GM18505 (cell line): ENCODE measurements around the gene MT1H.

ENCODE experiments used
- ATAC-seq: cut with Tn5 transposase; IDR thresholded peaks from one replicate; pipeline ENCODE4 v1.9.1; 2021; ENCODE audit not compliant: unreplicated experiment
- POLR2A ChIP-seq: IDR thresholded peaks from 4 replicates; pipeline ENCODE4 v1.6.1; 2011; ENCODE audit warnings: borderline replicate concordance; ENCODE audit not compliant: insufficient read depth, insufficient read length; ENCODE audit errors: extremely low read depth

The MT1H gene

DNA sequence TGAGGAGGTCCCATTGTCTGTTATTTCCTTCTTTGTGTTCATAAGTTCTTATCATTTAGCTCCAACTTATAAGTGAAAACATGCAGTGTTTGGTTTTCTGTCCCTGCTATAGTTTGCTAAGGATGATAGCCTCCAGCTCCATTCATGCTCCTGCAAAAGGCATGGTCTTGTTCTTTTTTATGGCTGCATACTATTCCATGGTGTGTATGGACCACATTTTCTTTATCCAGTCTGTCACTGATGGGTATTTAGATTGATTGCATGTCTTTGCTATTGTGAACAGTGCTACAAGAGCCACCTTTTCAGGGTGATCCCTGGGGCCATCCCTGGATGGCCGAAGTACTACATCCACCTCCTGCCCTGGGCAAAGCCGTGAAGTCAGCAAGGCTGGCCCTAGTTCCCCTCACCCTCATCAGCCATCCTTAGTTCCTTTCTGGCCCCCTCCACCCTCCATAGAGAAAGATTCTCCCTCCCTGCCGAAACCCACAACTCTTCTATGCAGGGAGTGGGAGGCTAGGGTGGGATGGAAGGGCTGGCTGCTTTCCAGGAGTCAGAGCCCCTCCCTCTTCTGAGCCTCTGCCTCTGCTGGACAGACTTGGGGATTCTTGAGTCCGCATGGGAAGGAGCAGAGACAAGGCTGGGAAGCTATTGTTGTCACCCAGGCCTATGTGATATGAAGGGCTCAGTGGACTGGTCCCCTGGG is 21.0 kb downstream of the MT1H start:
- no peak for ATAC-seq

DNA sequence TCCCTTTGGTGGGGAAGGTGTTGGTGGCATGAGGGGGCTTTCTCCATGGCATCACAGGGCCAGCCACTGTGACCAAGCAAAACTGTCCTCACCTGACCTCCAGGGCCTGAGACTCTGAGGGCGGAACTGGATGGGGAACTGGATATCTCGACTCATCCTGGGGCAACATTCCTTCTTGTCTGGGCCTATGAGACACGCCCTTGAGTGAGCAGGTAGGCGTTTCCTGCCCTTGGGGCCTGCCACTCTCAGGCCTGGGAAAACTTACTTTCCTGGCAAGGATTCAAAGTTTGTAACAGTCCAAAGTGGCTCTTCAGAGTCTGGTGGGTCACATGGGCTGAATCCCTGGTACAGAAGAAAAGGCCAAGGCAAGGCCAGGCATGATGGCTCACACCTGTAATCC is 22.3 kb downstream of the MT1H start:
- ATAC-seq, result no peak
- no peak for TF ChIP-seq POLR2A

More for the DNA sequence above, 21.0 kb downstream of the MT1H start:
- TF ChIP-seq POLR2A, result no peak

DNA sequence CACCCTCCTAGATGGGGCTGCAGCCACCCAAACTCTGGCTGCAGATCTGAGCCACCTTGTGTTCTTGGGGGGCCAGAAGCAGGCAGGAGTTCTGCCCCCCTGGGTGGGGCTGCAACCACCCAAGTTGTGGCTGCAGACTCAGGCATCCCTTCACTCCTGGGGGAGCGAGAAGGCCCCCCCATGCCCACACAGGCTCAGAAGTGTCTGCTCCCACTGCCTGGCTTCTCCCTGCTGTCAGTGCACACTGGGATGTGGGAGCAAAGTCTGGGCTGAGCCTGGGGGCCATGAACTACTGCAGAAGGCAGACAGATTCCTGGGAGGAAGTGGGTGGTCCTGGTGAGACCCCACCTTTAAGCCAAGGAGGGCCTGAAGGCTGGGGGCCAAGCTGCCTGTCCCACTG is 25.6 kb downstream of the MT1H start:
- TF ChIP-seq POLR2A, result no peak
- ATAC-seq, result no peak

DNA sequence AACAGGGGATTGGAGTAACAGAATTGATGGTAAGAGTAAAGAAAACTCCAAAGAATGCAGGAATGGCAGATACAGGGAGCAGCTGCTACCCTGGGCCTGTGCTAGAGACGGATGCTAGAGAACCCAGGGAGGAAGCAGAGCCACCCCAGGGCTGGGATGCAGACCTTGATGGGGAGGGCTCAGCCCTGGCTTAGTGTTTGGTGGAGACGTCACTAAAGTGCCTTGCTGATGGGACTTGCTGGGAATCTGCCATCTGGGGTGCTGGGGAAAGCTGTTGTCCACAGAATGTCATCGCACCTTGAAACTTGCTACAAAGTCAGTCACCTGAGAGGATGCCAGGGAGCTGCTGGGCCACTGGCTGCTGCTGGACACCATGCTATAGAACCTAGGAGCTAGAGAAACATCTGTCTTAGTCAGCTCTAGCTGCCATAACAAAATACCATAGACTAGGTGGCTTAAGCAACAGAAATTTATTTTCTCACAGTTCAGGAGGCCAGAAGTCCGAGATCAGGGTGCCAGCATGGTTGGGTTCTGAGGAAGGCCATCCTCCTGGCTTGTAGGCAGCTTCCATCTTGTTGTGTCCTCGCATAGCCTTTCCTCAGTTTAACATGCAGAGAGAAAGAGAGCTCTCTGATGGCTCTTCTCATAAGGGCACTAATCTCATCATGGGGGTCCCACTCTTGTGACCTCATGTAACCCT is 28.0 kb downstream of the MT1H start:
- no peak for TF ChIP-seq POLR2A
- ATAC-seq, result no peak

DNA sequence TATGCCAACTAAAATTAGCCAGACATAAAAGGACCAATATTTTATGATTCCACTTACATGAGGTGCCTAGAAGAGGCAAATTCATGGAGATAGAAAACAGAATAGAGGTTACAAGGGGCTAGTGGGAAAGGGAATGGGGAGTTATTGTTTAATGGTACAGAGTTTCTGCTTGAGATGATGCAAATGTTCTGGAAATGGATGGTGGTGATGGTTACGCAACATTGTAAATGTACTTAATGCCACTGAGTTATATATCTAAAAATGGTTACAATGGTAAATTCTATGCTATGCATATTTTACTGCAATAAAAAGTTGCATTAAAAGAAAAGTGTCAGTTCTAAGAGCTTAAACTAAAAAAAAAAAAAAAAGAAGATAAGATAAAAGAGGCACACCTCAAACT is 30.6 kb downstream of the MT1H start:
- ATAC-seq, result no peak
- TF ChIP-seq POLR2A, result no peak

DNA sequence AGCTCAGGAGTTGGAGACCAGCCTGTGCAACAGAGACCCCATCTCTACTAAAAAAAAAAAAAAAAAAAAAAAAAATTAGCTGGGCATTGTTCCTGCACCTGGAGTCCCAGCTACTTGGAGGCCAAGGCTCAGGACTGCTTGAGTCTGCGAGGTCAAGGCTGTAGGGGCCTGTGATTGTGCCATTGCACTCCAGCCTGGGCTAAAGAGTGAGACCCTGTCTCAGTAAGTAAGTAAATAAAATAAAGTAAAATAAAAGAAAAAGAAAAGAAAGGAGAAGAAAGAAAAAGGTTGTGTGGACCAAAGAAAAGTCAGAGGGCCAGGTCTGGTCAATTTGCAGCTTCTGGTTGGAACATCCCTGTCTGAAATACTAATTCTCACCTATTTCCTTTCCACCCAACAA is 31.0 kb downstream of the MT1H start:
- TF ChIP-seq POLR2A, result no peak
- no peak for ATAC-seq

DNA sequence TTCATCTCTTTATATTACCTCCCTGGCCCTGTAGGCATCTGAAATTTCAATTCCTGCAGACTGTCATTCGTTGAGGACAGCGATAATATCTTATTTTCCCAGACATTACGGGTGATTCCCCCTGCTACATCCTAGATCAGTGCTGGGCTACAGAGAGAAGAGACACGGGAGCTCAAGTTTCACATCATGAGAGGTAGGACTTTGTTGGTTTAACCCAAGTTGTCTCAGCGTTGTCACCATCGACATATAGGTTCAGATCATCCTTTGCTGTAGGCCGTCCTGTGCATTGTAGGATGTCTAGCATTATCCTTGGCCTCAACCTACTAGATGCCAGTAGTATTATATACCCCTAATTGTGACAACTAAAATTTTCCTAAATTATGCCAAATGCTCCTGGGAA is 31.9 kb downstream of the MT1H start:
- ATAC-seq, result no peak
- TF ChIP-seq POLR2A, result no peak

DNA sequence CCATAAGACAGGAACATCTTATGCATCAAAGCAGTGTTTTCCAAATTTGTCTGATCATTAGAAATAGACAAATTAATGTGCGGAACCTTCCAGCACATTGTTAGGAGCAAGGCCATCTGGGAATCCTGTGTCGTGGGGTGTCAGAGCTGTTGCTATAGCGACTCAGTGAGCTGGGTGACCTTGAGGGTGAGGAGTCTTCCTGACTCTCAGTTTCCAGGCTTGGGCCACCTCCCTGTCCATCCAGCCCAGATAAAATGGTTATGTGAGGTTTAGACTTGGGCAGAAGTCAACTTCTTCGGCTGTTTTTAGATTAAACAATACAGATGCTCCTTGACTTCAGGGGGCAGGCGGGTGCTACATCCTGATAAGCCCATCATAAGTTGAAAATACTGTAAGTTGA is 33.2 kb downstream of the MT1H start:
- ATAC-seq, result no peak
- no peak for TF ChIP-seq POLR2A

DNA sequence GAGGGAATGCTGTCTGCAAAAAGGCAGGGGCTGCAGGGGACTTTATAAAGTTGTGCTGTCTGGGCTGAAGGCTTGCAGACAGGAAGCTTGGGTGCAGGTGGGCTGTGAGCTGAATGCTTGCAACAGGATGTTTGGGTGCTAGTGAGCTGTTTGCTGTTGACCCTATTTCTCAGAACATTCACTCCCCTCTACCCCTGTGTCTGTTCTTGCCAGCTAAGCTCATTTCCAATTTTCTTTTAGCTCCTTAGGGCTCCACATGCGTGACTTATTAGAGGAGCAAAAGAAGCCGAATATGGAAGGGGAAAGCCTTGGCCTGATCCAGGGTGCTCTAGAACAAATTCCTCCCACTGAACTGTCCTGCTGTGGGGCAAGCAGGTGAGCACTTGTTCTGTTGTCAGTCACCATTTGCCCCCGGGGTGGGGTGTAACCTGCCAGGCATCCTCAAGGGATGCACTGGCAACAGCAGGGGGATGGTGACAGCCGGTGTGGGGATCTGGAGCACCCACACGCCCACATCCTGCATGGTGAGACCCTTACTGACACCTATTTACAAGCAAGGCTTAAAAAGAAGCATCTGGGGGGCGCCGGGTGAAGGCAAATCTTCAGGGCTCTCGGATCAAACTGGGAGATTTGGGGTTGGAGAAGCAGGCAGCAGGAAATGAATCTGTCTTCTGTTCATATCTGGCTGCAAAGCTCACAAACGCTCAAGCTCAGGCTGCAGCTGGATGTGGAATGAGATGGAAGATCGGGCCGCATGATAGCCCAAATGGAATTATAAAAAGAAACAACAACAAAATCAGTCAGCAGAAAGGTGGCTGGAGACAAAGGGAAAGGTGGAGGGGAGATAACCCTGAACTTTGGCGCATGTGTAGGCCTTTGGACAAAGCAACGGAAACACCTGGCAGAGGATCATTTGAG is 39.2 kb downstream of the MT1H start:
- no peak for ATAC-seq
- TF ChIP-seq POLR2A, result no peak

DNA sequence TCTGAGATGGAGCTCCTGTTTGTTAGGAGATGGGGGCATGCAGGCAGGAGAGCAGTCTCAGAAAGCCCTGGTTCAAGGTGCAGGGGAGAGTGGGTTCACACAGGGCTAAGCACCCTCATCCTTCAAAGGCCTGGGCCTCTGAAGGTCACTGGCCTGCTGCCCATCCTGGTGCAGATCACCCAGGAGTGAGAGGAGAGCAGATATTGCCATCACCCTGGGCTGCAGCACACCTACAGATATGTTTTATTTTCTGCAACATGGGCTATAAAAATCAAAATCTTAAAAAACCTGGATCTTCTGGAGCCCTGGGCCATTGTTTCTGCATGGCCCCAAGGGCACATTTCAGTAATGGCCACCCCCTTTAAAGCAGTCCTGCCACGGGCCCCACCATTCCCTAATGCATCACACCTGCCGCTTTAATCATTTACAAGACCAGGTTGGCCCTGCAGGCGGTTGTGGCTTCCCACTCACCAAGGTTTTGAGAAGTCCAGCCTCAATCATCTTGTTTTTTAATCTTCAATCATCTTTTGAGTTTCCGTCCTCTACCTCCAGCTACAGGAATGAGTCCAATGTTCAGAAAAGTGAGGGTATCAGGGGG is 39.9 kb downstream of the MT1H start:
- no peak for ATAC-seq
- TF ChIP-seq POLR2A, result no peak

DNA sequence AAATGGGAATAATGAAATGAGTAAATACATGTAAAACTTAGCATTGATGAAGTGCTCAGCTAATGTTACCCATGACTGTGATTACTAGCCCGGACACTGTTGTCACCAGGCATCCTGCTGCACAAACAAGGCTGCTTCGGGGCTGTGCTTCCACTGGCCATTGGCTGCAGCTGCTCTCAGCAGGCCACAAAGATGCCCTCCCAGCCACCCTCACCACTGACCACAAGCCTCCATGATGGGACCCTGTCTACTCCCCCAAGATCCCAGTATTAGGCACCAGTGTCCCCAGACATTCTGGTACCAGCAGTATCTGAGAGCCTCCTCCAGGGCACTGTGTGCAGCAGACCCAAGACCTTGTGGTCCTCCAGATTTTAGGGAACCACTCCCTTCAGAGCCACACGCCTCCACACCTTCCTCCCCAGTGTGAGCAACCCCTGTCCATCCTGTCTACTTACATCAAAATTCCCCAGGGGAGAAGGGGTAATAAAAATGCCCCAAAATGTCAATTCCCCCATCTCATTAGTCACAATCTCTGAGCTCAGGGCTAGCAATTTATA is 40.6 kb downstream of the MT1H start:
- ATAC-seq, result no peak
- TF ChIP-seq POLR2A, result no peak

DNA sequence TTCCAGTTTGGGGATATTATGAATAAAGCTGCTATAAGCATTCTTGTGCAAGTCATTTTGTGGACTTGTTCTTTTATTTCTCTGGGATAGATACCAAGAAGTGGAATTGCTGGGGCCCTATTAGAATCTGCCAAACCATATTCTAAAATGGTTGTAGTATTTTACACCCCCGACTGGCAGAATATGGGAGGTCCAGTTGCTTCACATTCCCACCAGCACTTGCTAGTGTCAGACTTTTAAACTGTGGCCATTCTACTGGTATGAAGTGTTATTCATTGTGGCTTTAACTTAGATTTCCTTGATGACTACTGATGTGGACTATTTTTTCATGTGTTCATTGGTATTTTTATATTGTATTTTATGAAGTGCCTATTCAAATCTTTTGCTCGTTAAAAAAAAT is 42.2 kb downstream of the MT1H start:
- ATAC-seq, result no peak
- TF ChIP-seq POLR2A, result no peak

DNA sequence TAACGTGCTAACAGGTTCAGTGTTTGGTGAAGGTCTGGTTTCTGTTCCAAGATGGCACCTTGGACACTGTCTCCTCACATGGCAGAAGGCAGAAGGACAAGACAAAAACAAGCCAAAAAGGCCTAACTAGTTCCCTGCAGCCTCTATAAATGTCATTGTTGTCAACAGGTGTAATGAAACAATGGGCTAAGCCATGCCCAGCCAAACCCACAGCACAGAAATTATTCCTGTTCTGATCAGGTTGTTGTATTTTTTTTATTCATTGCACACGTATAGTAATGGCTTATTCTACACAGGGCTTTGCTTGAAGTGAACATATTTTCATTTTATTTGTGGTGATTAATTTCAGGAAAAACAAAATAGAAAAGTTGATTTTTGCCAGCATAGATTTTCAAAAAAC is 44.2 kb downstream of the MT1H start:
- no peak for TF ChIP-seq POLR2A
- ATAC-seq, result no peak
